NCI-H1930 (cell line): ENCODE results near the gene TNRC18.

ENCODE experiments used
- DNase-seq, 2 experiments: peaks; one replicate each; lab custom pipeline; 2025; lab: John Stamatoyannopoulos, UW

The TNRC18 gene

GRCh38 chr7:5450549-5451327 is 27.1 kb upstream of the TNRC18 start:
- DNase-seq: peak in 1 of 2 experiments; percentile 27

- DNase-seq: no peak
Observed at GRCh38 chr7:5448378-5449037, 24.9 kb upstream of the TNRC18 start.

- DNase-seq: no peak
Observed at GRCh38 chr7:5445981-5446594, 22.5 kb upstream of the TNRC18 start.

GRCh38 chr7:5443678-5444077 is 20.0 kb upstream of the TNRC18 start:
- no peak for DNase-seq

GRCh38 chr7:5442757-5443305 is 19.2 kb upstream of the TNRC18 start:
- DNase-seq: no peak

GRCh38 chr7:5441840-5442503 is 18.3 kb upstream of the TNRC18 start:
- no peak for DNase-seq

GRCh38 chr7:5439572-5440496 is 16.2 kb upstream of the TNRC18 start:
- no peak for DNase-seq

- no peak for DNase-seq
Observed at GRCh38 chr7:5439209-5439571, 15.6 kb upstream of the TNRC18 start.

GRCh38 chr7:5437987-5438386 is 14.4 kb upstream of the TNRC18 start:
- no peak for DNase-seq

- DNase-seq: no peak
Observed at GRCh38 chr7:5437348-5437892, 13.8 kb upstream of the TNRC18 start.

GRCh38 chr7:5436003-5436678 is 12.5 kb upstream of the TNRC18 start:
- no peak for DNase-seq

GRCh38 chr7:5435291-5436002 is 11.8 kb upstream of the TNRC18 start:
- DNase-seq: no peak

- no peak for DNase-seq
Observed at GRCh38 chr7:5433181-5433580, 9.5 kb upstream of the TNRC18 start.

- DNase-seq: no peak
Observed at GRCh38 chr7:5432691-5433090, 9.1 kb upstream of the TNRC18 start.

- DNase-seq: no peak
Observed at GRCh38 chr7:5431560-5432015, 8.0 kb upstream of the TNRC18 start.

- DNase-seq: no peak
Observed at GRCh38 chr7:5430612-5430947, 6.9 kb upstream of the TNRC18 start.

- DNase-seq: no peak
Observed at GRCh38 chr7:5429857-5430611, 6.4 kb upstream of the TNRC18 start.

- DNase-seq: no peak
Observed at GRCh38 chr7:5429253-5429856, 5.7 kb upstream of the TNRC18 start.
